Prostate gland (tissue), 2 donors: ENCODE measurements around the gene ENOX1. TPM values are rescaled to one million over a fixed set of nuclear protein-coding genes. Genes with fewer than 3 reads are reported as not detected.

Source experiments
- DNase-seq: peaks from one replicate; pipeline ENCODE4 v3.0.0-alpha.2; 2019; ENCODE audit warnings: low spot score
- H3K27ac ChIP-seq, 2 donors: fragments of 200-600 bp; sonication (generic); 2 replicates each; pipeline ENCODE4 v1.5.1; 2017 to 2019
- H3K27me3 ChIP-seq: fragments of 200-600 bp; sonication (generic); replicated peaks from 2 replicates; pipeline ENCODE4 v1.5.1; 2019; ENCODE audit not compliant: insufficient read depth
- H3K36me3 ChIP-seq, 2 donors: fragments of 200-600 bp; sonication (generic); 1 replicate in 1 of 2; 2 replicates in 1 of 2; pipeline versions ENCODE4 v1.5.1 to v1.8.1; 2017 to 2019
- H3K4me1 ChIP-seq: fragments of 200-600 bp; sonication (generic); replicated peaks from 2 replicates; pipeline ENCODE4 v1.5.1; 2019
- H3K4me3 ChIP-seq, 2 donors: fragments of 200-600 bp; sonication (generic); 2 replicates each; pipeline ENCODE4 v1.5.1; 2017 to 2019
- H3K9me3 ChIP-seq: fragments of 200-600 bp; sonication (generic); 2 replicates; pipeline ENCODE4 v1.5.1; 2017
- CTCF ChIP-seq, 4 experiments: fragments of 200-600 bp in 2 of 4; fragments of 450-650 bp in 2 of 4; sonication (generic) in 2 of 4; IDR thresholded peaks; 1 replicate in 3 of 4; 2 replicates in 1 of 4; pipeline ENCODE4 v1.5.1; 2016 to 2019; ENCODE audit warnings: antibody characterized with exemption in 4 of 4, mild to moderate bottlenecking in 2 of 4, moderate library complexity in 2 of 4
- POLR2A ChIP-seq: fragments of 450-650 bp; IDR thresholded peaks from one replicate; pipeline ENCODE4 v1.6.1; 2016; ENCODE audit warnings: antibody characterized with exemption, mild to moderate bottlenecking
- POLR2AphosphoS5 ChIP-seq: sonication (generic); formaldehyde crosslinking; IDR thresholded peaks from one replicate; pipeline ENCODE4 v1.6.1; 2017; ENCODE audit warnings: antibody characterized with exemption
- WGBS: methylation state at CpG from one replicate; pipeline ENCODE4 v1.1.5; 2018; 5-methylcytosine and 5-hydroxymethylcytosine counted together
- intact Hi-C: fragments of 100-400 bp; cut with DNase I; formaldehyde crosslinking; loops from one replicate; pipeline ENCODE4 v1.14.2; 2022
- total RNA-seq, 2 donors: library from RNA; depleted of rRNA; stranded (reverse); fragments of >200 nt; gene quantifications; one replicate each; pipeline ENCODE4 v1.1.0, GENCODE V29; 2016

Gene ENOX1
- total RNA-seq, 2 donors from 2014 or later = 4.5 to 5.3 TPM

GRCh38 chr13:43432958-43433357 is 353.8 kb downstream of the ENOX1 start:
- Histone ChIP-seq H3K36me3 (no peaks in the 10 kb centered on the region), H3K4me1 (no peaks in the 10 kb centered on the region), H3K27ac (no peak overlapping the region), H3K9me3 (no peaks in the 10 kb centered on the region), H3K27me3 (no peaks in the 10 kb centered on the region), H3K4me3 (no peak overlapping the region)
- TF ChIP-seq CTCF (IDR thresholded peaks at IDR 0.05) (no peak), POLR2A (no peak), POLR2AphosphoS5 (no peak)
- 90% methylated on average over 5 of the region's 5 CpGs for WGBS
- intact Hi-C loops = no loop called here
- no peak for DNase-seq

- intact Hi-C loops = no loop called here
- TF ChIP-seq POLR2AphosphoS5 = no peak
- TF ChIP-seq POLR2A = no peak
- TF ChIP-seq CTCF (IDR thresholded peaks at IDR 0.05) = no peak
- Histone ChIP-seq H3K4me3 (no peak overlapping the region), H3K4me1 (no peaks in the 10 kb centered on the region), H3K36me3 (no peaks in the 10 kb centered on the region), H3K27me3 (no peaks in the 10 kb centered on the region), H3K27ac (no peak overlapping the region), H3K9me3 (no peaks in the 10 kb centered on the region)
- no peak for DNase-seq
- WGBS = 89% methylated on average over 8 of the region's 8 CpGs
These were observed 354.9 kb downstream of the ENOX1 start for GRCh38 chr13:43431841-43432240.

- DNase-seq = no peak
- intact Hi-C loops = no loop called here
- TF ChIP-seq CTCF (IDR thresholded peaks at IDR 0.05) (no peak), POLR2AphosphoS5 (no peak), POLR2A (no peak)
- Histone ChIP-seq H3K4me3 (no peak overlapping the region), H3K27me3 (no peaks in the 10 kb centered on the region), H3K27ac (no peak overlapping the region), H3K9me3 (no peaks in the 10 kb centered on the region), H3K36me3 (no peaks in the 10 kb centered on the region), H3K4me1 (no peaks in the 10 kb centered on the region)
- 84% methylated on average over 4 of the region's 4 CpGs for WGBS
These were observed 355.5 kb downstream of the ENOX1 start for GRCh38 chr13:43431290-43431716.

- DNase-seq = no peak
- TF ChIP-seq POLR2A (no peak), POLR2AphosphoS5 (no peak), CTCF (IDR thresholded peaks at IDR 0.05) (no peak)
- H3K4me1 ChIP-seq = no peaks in the 10 kb centered on the region
- H3K9me3 ChIP-seq = no peaks in the 10 kb centered on the region
- WGBS = 67% methylated on average over 8 of the region's 8 CpGs
- no peak overlapping the region for H3K4me3 ChIP-seq
- H3K27ac ChIP-seq = no peak overlapping the region
- intact Hi-C loops = no loop called here
- H3K36me3 ChIP-seq = no peaks in the 10 kb centered on the region
- H3K27me3 ChIP-seq = no peaks in the 10 kb centered on the region
These were observed 358.1 kb downstream of the ENOX1 start for GRCh38 chr13:43428545-43429296.

GRCh38 chr13:43426355-43426754 is 360.4 kb downstream of the ENOX1 start:
- no peaks in the 10 kb centered on the region for H3K27me3 ChIP-seq
- no peaks in the 10 kb centered on the region for H3K36me3 ChIP-seq
- H3K4me1 ChIP-seq = no peaks in the 10 kb centered on the region
- 41% methylated on average over 4 of the region's 4 CpGs for WGBS
- H3K9me3 ChIP-seq = no peaks in the 10 kb centered on the region
- intact Hi-C loops = no loop called here
- no peak overlapping the region for H3K4me3 ChIP-seq
- no peak for DNase-seq
- no peak for TF ChIP-seq POLR2A
- no peak for TF ChIP-seq CTCF (IDR thresholded peaks at IDR 0.05)
- TF ChIP-seq POLR2AphosphoS5 = no peak
- no peak overlapping the region for H3K27ac ChIP-seq
